ENCODE data around the gene TCP10L.
A peak's percentile ranks its signal among the peaks of the same experiment; 100 is the strongest.
"Not testable (repeated sequence)": the region's sequence is repeated elsewhere in the genome, so short reads cannot be mapped to it uniquely, and the experiment has no call there.

Gene TCP10L, protein sequence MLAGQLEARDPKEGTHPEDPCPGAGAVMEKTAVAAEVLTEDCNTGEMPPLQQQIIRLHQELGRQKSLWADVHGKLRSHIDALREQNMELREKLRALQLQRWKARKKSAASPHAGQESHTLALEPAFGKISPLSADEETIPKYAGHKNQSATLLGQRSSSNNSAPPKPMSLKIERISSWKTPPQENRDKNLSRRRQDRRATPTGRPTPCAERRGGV

DNA sequence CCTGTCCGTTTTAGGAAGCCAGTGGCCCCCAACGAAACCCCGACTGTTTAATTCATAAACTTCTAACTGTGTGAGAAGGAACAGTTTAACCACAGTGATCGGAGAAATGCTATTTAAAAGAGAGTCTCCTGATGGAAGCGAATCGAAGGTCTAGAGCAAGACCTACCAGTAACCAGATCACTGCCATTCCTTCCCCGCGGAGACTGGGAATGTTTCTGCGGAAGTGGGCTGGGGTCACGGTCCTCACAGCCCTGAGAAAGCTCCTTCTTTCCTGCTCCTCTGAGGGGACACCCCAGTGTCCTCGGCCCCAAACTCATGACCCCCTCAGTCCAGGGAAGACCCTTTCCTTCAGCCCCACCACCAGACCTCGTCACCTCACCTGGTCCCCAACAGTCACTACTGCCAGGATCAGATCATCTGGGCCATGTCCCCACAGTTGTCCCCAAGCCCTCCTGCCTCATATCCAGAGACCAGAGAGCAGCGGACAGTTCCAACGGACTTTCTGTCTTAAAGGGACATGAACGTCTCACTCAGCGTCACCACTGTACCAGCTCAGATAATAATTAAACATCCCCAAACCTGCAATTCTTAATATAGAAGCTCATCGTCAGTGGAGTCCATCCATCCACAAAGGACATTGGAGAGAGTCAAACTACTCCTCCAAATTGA, at the start of gene TCP10L:
TSS of gene TCP10L (minus strand) at position 482 of the 669 bp plus-strand sequence. CDS start 1,219 bp downstream, outside the sequence.
- TF ChIP-seq POLR2AphosphoS5 (IDR thresholded peaks at IDR 0.05; ENCODE audit: borderline replicate concordance, low read depth, low read length) (no peak), FOXP2 (optimal IDR thresholded peaks at IDR 0.05; ENCODE audit: control extremely low read depth, extremely low read length, insufficient read depth) (no peak), EZH2 (IDR thresholded peaks at IDR 0.05) (no peak)
- H3K9ac ChIP-seq (ENCODE audit: insufficient read length), result no peak within 1 kb of the TSS
- no peak within 1 kb of the TSS for H3K4me3 ChIP-seq

DNA sequence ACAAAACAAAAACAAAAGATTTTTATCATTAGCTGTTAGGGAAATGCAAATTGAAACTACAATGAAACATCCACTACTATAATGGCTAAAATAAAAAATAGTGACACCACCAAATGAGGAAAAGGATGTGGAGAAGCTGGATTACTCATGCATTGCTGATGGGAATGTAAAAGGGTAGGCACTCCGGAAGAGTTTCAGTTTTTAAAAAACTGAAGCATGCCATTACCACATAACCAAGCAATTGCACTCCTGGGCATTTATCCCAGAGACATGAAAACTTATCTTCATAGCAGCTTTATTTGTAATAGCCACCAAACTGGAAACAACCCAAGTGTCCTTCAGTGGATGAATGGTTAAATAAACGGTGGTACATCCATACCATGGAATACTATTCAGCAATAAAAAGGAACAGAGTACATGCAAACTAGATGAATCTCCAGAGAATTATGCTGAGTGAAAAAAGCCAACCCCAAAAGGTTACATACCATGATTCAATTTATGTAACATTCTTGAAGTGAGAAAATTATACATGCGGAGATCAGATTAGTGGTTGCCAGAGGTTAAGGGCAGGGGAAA, 41.4 kb upstream of the TCP10L start:
- Histone ChIP-seq H3K36me3 (ENCODE audit: insufficient read depth, low read length) (no peaks in the 10 kb centered on the region; the same call in 1 of the 2 replicates), H3K9ac (ENCODE audit: insufficient read length) (no peak overlapping the region), H3K4me3 (no peak overlapping the region), H3K9me3 (ENCODE audit: low read depth, low read length) (no peaks in the 10 kb centered on the region), H3K27ac (no peak overlapping the region)
- TF ChIP-seq FOXP2 (optimal IDR thresholded peaks at IDR 0.05; ENCODE audit: control extremely low read depth, extremely low read length, insufficient read depth), result no peak
- TF ChIP-seq POLR2AphosphoS5 (IDR thresholded peaks at IDR 0.05; ENCODE audit: borderline replicate concordance, low read depth, low read length), result no peak
- no peak for TF ChIP-seq EZH2 (IDR thresholded peaks at IDR 0.05)
- DNase-seq (ENCODE audit: low read depth, low spot score), result no peak

More for the DNA sequence above, at the start of gene TCP10L:
- no peaks in the 10 kb centered on the region for H3K9me3 ChIP-seq (ENCODE audit: low read depth, low read length)
- H3K27ac ChIP-seq, result no peak within 1 kb of the TSS
- no peak for DNase-seq (ENCODE audit: low read depth, low spot score)
- no peaks in the 10 kb centered on the region for H3K36me3 ChIP-seq (ENCODE audit: insufficient read depth, low read length)

DNA sequence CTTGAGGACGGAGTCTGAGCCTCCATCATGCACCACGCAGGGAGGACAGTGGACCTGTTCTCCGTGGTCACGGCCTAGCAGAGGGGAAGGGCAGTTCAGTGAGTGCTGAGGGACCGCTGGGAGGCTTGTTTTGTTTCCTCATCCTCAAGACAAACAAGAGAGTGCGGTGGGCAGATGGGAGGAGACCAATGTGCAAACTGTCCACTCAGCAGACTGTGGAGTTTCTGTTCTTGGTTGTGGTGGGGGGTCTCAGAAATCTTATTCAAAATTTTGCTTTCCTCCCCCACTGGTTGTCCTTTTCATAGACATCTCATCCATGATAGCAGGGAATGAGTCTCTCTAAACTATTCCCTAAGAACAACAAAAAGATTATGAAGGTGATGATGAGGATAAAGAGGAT, 32.9 kb upstream of the TCP10L start:
- DNase-seq (ENCODE audit: low read depth, low spot score); H3K4me3 ChIP-seq; H3K9me3 ChIP-seq (ENCODE audit: low read depth, low read length); H3K27ac ChIP-seq; H3K9ac ChIP-seq (ENCODE audit: insufficient read length); H3K36me3 ChIP-seq (ENCODE audit: insufficient read depth, low read length): not testable (repeated sequence)

DNA sequence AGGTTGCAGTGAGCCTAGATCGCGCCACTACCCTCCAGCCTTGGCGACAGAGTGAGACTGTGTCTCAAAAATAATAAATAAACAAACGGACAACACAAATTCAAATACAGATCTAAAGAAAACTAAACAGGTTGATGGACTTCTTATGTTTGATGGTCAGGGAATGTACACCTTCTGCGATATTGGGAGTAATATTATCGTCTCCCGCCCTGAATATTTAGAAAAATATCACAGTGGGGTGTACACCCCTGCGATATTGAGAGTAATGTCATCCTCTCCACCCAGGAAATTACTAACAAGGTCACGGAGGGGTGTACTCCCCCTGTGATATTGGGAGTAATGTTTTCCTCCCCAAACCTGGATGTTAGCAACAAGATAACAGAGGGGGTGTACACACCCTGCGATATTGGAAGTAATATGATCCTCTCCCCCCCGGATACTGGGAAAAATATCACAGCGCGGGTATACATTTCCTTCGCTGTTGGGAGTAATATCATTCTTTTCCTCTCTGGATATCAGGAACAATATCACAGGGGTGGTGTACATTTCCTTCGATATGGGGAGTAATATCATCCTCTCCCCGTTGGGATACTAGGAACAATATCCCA, 28.2 kb upstream of the TCP10L start:
- Histone ChIP-seq H3K9me3 (ENCODE audit: low read depth, low read length) (no peaks in the 10 kb centered on the region), H3K4me3 (peak overlapping the region; percentile 92), H3K36me3 (ENCODE audit: insufficient read depth, low read length) (peaks cover 10% of the 10 kb centered on the region; the same call in 1 of the 2 replicates), H3K9ac (ENCODE audit: insufficient read length) (peak overlapping the region; percentile 85), H3K27ac (no peak overlapping the region)
- no peak for DNase-seq (ENCODE audit: low read depth, low spot score)
- TF ChIP-seq POLR2AphosphoS5 (IDR thresholded peaks at IDR 0.05; ENCODE audit: borderline replicate concordance, low read depth, low read length), result no peak
- no peak for TF ChIP-seq EZH2 (IDR thresholded peaks at IDR 0.05)
- TF ChIP-seq FOXP2 (optimal IDR thresholded peaks at IDR 0.05; ENCODE audit: control extremely low read depth, extremely low read length, insufficient read depth), result no peak

DNA sequence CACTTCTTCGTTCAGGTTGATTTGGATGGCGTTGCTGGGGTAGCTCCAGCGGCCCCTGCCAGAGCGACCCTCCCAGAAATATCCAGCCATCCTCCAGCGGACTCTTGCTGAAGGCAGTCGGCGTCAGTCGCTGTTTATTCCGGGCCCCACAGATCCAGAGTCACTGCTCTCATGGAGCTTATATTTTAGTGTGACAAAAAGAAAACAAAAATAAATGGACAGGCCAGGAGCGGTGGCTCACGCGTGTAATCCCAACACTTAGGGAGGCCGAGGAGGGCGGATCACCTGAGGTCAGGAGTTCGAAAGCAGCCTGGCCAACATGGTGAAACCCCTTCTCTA, 27.6 kb upstream of the TCP10L start:
- DNase-seq (ENCODE audit: low read depth, low spot score), result no peak
- TF ChIP-seq FOXP2 (optimal IDR thresholded peaks at IDR 0.05; ENCODE audit: control extremely low read depth, extremely low read length, insufficient read depth), result no peak
- TF ChIP-seq EZH2 (IDR thresholded peaks at IDR 0.05), result no peak
- no peak for TF ChIP-seq POLR2AphosphoS5 (IDR thresholded peaks at IDR 0.05; ENCODE audit: borderline replicate concordance, low read depth, low read length)
- H3K36me3 ChIP-seq (ENCODE audit: insufficient read depth, low read length), result peaks cover 10% of the 10 kb centered on the region; the same call in 1 of the 2 replicates
- peak overlapping the region; percentile 92 for H3K4me3 ChIP-seq
- peak overlapping the region; percentile 93 for H3K27ac ChIP-seq
- peak overlapping the region; percentile 85 for H3K9ac ChIP-seq (ENCODE audit: insufficient read length)
- H3K9me3 ChIP-seq (ENCODE audit: low read depth, low read length), result no peaks in the 10 kb centered on the region

DNA sequence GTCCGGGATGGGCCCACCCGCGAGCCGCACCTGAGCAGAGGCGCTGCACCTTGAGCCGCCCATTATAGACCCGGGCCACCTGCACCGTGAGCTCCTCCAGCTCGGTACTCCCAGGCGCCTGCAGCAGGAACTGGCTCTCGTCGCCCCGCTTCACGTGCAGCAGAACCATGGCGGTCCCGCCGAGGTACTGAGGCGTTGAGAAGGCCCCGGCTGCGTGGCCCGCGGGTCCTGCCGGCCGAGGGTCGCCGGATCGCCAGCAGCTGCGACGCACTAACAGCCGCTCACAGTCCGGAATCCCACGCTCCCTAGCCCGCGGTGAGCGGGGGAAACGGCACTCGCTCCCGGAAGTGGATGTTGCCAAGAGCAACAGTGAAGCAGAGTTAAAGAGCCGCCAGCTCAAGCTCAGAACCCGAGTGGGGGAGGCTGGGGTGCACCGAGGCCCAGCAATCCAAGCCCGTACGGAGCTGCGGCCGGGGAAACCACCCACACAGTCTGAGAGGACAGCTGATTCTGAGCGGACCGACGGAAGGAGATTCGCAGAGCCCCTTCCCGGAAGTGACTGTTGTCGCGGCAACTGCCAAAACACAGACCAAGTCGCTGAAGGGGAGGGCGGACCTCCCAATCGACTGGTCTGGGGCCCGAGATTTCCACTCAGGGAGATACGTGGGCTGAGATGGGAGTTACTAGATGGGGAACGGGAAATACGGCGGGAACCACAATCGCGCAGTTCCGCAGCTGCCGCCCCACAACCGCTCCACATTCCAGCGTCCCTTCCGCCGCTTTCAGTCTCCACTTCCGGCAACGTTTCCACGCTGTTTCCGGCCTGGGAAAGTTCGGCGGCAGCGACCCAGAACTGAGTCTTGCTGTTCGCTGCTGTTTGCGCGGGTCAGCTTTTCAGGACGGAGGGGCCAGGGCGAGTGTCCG, 27.0 kb upstream of the TCP10L start, which contains the start of gene CFAP298:
TSS of gene CFAP298 (minus strand) at position 303 of the 924 bp plus-strand sequence. CDS start at position 169, 134 bp downstream.
- peaks cover 14% of the 10 kb centered on the region; the same call in 1 of the 2 replicates for H3K36me3 ChIP-seq (ENCODE audit: insufficient read depth, low read length)
- no peak for TF ChIP-seq EZH2 (IDR thresholded peaks at IDR 0.05)
- TF ChIP-seq FOXP2 (optimal IDR thresholded peaks at IDR 0.05; ENCODE audit: control extremely low read depth, extremely low read length, insufficient read depth), result peak; percentile 54
- peak; percentile 90 for TF ChIP-seq POLR2AphosphoS5 (IDR thresholded peaks at IDR 0.05; ENCODE audit: borderline replicate concordance, low read depth, low read length)
- peak; percentile 51 for DNase-seq (ENCODE audit: low read depth, low spot score)
- peak within 1 kb of the TSS; percentile 93 for H3K27ac ChIP-seq
- H3K9me3 ChIP-seq (ENCODE audit: low read depth, low read length), result no peaks in the 10 kb centered on the region
- peak within 1 kb of the TSS; percentile 85 for H3K9ac ChIP-seq (ENCODE audit: insufficient read length)
- peak within 1 kb of the TSS; percentile 92 for H3K4me3 ChIP-seq

DNA sequence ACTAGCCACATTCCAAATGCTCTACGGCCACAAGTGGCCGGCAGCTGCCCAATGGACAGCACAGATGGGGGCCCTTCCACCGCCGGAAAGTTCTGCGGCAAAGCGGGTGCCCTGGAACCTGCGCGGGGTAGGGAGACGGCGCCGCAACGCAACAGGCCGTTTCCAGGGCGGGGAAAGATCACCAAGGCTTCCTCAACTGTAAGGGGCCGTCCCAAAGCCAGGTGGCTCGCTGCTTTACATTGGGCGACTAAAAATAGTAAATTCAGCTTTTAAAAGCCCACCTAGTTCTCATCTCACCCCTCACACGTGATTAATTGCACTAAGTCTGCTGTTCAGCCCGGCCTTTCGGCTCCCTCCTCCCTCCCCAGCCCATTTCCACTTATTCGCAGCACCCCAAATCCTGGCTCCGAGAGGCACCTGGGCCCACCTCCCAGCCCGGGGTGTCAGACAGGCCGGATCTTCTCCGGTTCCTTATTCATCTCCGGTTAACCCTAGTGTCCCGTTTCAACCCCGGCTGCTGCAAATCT, 26.2 kb upstream of the TCP10L start:
- peak overlapping the region; percentile 85 for H3K9ac ChIP-seq (ENCODE audit: insufficient read length)
- DNase-seq (ENCODE audit: low read depth, low spot score), result no peak
- no peaks in the 10 kb centered on the region for H3K9me3 ChIP-seq (ENCODE audit: low read depth, low read length)
- TF ChIP-seq FOXP2 (optimal IDR thresholded peaks at IDR 0.05; ENCODE audit: control extremely low read depth, extremely low read length, insufficient read depth) (no peak), POLR2AphosphoS5 (IDR thresholded peaks at IDR 0.05; ENCODE audit: borderline replicate concordance, low read depth, low read length) (no peak), EZH2 (IDR thresholded peaks at IDR 0.05) (no peak)
- H3K27ac ChIP-seq, result no peak overlapping the region
- H3K4me3 ChIP-seq, result peak overlapping the region; percentile 92
- H3K36me3 ChIP-seq (ENCODE audit: insufficient read depth, low read length), result peaks cover 21% of the 10 kb centered on the region; the same call in 1 of the 2 replicates

DNA sequence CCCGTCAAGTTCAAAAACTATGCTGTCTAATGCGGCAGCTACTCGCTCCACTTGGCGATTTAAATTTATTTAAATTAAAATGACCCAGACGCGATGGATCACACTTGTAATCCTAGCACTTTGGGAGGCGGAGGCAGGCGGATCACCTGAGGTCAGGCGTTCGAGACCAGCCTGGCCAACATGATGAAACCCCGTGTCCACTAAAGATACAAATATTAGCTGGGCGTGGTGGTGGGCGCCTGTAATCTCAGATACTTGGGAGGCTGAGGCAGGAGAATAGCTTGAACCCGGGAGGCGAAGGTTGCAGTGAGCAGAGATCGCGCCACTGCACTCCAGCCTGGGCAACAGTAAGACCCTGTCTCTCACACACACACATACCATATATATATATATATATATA, 25.6 kb upstream of the TCP10L start:
- Histone ChIP-seq H3K4me3 (peak overlapping the region; percentile 61), H3K36me3 (ENCODE audit: insufficient read depth, low read length) (peaks cover 26% of the 10 kb centered on the region; the same call in 1 of the 2 replicates)
- not testable (repeated sequence) for DNase-seq (ENCODE audit: low read depth, low spot score); H3K27ac ChIP-seq; H3K9ac ChIP-seq (ENCODE audit: insufficient read length); H3K9me3 ChIP-seq (ENCODE audit: low read depth, low read length)

Measured in SK-N-MC (cell line).